DMS114 treated with DMSO at 0.1 percent for 48 hours (cell line): Measurements from ENCODE around the gene HOXB4.

Experiments used
- DNase-seq: peaks from one replicate; lab custom pipeline; 2025; ENCODE audit not compliant: unreplicated experiment; lab: John Stamatoyannopoulos, UW

The HOXB4 gene

GRCh38 chr17:48615047-48615962 is 37.2 kb upstream of the HOXB4 start, which contains the start of gene HOXB8:
HOXB8 (minus strand) TSS chr17:48615292; CDS start chr17:48614704, 588 bp downstream.
- DNase-seq, result peak; percentile 39

GRCh38 chr17:48613862-48614694 is 35.9 kb upstream of the HOXB4 start:
- no peak for DNase-seq

- DNase-seq, result peak; percentile 45
Observed at GRCh38 chr17:48612854-48613691, 34.9 kb upstream of the HOXB4 start.

DNA sequence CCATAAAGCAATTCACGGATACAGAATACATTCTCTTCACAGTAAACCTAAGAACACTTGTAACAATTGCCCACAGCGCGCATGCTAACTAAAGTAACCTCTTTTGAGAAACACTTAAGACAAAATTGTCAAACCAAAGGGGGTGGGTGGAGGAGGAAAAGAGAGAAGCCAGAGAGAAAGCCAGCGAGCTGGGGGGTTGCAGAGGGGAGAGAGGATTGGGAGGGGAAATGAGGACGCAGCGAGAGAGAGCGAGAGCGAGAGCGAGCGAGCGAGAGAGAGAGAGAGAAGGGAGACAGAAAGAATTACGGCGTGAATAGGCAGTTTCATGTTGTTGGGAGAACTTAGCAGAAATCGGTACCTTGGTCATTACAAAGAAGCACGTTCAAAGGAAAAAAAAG is 34.3 kb upstream of the HOXB4 start:
- no peak for DNase-seq

GRCh38 chr17:48611681-48612455 is 33.7 kb upstream of the HOXB4 start:
- no peak for DNase-seq

- DNase-seq, result no peak
Observed at GRCh38 chr17:48611213-48611612, 33.1 kb upstream of the HOXB4 start.

GRCh38 chr17:48610282-48611211 is 32.4 kb upstream of the HOXB4 start, which contains the start of gene HOXB7:
HOXB7 (minus strand) TSS chr17:48611017; CDS start chr17:48610918, 99 bp downstream.
- DNase-seq, result peak; percentile 33

DNA sequence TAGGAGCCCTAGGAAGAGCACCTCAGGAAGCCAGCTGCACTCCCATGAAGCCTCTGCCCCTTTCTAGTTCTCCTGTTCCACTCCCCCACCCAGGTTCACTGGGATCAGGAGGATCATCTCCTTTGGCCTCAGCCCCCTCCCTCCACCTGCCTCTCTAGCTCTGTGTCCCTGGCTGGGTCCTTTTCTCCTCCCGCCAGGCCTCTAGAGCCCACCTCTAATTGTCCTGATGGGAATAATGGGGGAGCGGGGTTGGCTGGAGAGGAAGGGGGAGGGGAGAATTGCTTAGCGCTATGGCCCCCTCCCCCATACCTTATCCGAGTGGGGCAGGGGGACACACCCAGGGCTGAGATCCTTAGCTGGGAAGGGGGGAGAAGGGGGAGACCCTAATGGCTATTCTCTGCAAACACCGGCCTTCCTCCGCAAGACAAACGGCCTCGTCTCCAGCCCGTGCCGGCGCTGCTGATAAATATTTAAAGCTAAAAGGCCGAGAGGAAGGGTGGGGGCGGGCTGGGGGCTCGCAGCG is 31.7 kb upstream of the HOXB4 start:
- no peak for DNase-seq

DNA sequence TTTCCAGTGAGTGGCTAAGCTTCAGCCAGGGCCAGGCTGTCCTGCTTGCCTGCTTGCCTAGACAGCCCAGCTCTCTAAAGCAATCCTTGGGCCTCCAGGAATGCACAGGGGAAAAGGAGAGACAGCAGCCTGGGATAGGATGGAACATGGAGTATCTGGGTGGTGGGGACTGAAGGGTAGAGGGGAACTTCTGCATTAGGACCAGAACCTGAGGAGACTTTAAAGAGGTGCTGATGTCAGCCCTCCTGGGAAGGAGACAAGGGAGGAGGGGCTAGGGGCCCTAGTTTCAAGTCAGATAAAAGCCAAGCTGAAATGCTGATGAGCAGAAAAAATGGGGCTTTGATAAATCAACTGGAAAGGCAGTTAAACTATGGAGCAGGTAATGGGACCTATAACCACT is 30.9 kb upstream of the HOXB4 start:
- no peak for DNase-seq

DNA sequence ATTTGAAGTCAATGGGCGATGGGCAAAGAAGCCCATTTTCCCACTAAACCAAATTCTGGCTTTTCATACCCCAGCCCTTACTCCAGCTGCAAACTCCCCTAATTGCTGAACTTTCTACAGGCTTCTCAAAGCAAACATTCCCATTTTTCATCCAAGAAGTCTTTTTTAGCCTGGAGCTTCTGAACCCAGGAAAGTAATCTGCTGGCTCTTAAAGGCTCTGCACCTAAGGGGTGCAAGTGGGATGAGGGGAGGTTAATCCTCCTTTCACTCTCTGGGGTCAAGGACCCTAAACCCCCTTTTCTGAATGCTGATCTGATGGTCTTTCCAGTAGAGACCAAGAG is 30.3 kb upstream of the HOXB4 start:
- no peak for DNase-seq

GRCh38 chr17:48606892-48607614 is 28.9 kb upstream of the HOXB4 start:
- DNase-seq, result no peak

- DNase-seq, result no peak
Observed at GRCh38 chr17:48605991-48606891, 28.1 kb upstream of the HOXB4 start.

- no peak for DNase-seq
Observed at GRCh38 chr17:48605409-48605919, 27.3 kb upstream of the HOXB4 start.

DNA sequence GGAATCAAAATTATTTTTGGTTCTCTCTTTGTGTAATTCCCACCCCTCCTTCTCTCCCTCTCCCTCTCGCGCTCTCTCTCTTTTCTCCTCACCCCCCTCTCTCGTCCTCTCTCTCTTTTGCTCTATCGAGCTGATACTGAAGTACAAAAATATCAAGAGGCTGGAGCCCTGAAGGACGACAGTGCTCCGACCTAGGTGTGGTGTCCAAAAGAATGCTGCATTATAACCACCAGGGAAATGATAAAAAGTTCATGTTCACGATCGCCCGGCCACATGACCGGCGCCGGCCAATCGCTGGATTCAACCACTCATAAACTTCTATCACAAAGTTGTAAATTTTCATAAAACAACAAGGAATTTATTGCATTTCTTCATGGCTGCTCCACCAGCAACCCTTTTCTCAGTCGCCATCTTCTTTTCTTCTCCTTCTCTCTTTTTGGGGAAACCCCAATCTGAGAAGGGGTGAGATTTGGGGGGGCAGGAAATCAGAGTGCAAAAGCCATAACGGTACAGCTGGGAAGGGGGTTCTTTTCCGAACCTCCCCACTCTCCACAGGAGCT is 26.7 kb upstream of the HOXB4 start, which contains the start of gene HOXB6:
TSS of gene HOXB6 (minus strand) at position 217 of the 560 bp plus-strand sequence. CDS start 6,836 bp downstream, outside the sequence.
- DNase-seq, result peak; percentile 46

GRCh38 chr17:48603959-48604769 is 26.0 kb upstream of the HOXB4 start:
- DNase-seq, result peak; percentile 52
